ENCODE data around the gene MTFR1L.

Gene MTFR1L

GRCh38 chr1:25861316-25862286 is 41.8 kb downstream of the MTFR1L start:
- no peak for DNase-seq (ENCODE audit: low read depth)

GRCh38 chr1:25862785-25863485 is 43.2 kb downstream of the MTFR1L start:
- DNase-seq (ENCODE audit: low read depth), result no peak

GRCh38 chr1:25863486-25864262 is 43.9 kb downstream of the MTFR1L start:
- DNase-seq (ENCODE audit: low read depth), result no peak

- no peak for DNase-seq (ENCODE audit: low read depth)
Measured at GRCh38 chr1:25864434-25864833, 44.7 kb downstream of the MTFR1L start.

GRCh38 chr1:25866288-25866687 is 46.5 kb downstream of the MTFR1L start:
- no peak for DNase-seq (ENCODE audit: low read depth)

- DNase-seq (ENCODE audit: low read depth), result no peak
Measured at GRCh38 chr1:25867210-25867991, 47.6 kb downstream of the MTFR1L start.

GRCh38 chr1:25869909-25870606 is 50.3 kb downstream of the MTFR1L start:
- no peak for DNase-seq (ENCODE audit: low read depth)

- DNase-seq (ENCODE audit: low read depth), result no peak
Measured at GRCh38 chr1:25870614-25871013, 50.9 kb downstream of the MTFR1L start.

GRCh38 chr1:25871086-25871703 is 51.4 kb downstream of the MTFR1L start:
- no peak for DNase-seq (ENCODE audit: low read depth)

GRCh38 chr1:25871704-25872494 is 52.1 kb downstream of the MTFR1L start:
- DNase-seq (ENCODE audit: low read depth), result no peak

- DNase-seq (ENCODE audit: low read depth), result no peak
Measured at GRCh38 chr1:25872713-25873112, 53.0 kb downstream of the MTFR1L start.

GRCh38 chr1:25873120-25873519 is 53.4 kb downstream of the MTFR1L start:
- no peak for DNase-seq (ENCODE audit: low read depth)

- no peak for DNase-seq (ENCODE audit: low read depth)
Measured at GRCh38 chr1:25874209-25874608, 54.5 kb downstream of the MTFR1L start.

- DNase-seq (ENCODE audit: low read depth), result no peak
Measured at GRCh38 chr1:25874635-25875153, 54.9 kb downstream of the MTFR1L start.

- no peak for DNase-seq (ENCODE audit: low read depth)
Measured at GRCh38 chr1:25875154-25875855, 55.6 kb downstream of the MTFR1L start, which contains the start of gene PAQR7. Gene PAQR7, minus strand, starts transcription at chr1:25875708. Its CDS starts 11,869 bp downstream, at chr1:25863839.

- DNase-seq (ENCODE audit: low read depth), result no peak
Measured at GRCh38 chr1:25875856-25876692, 56.3 kb downstream of the MTFR1L start.

- DNase-seq (ENCODE audit: low read depth), result no peak
Measured at GRCh38 chr1:25876693-25877077, 56.9 kb downstream of the MTFR1L start.

- no peak for DNase-seq (ENCODE audit: low read depth)
Measured at GRCh38 chr1:25877155-25877554, 57.4 kb downstream of the MTFR1L start.
